Erythroblast (primary cell): ENCODE measurements around the gene SMIM23.
A peak's percentile ranks its signal among the peaks of the same experiment; 100 is the strongest.

Experiments used
- DNase-seq, 2 experiments: peaks; one replicate each; lab custom pipeline; 2025; lab: John Stamatoyannopoulos, UW
- GATA1 ChIP-seq: IDR thresholded peaks from 2 replicates; pipeline ENCODE4 v1.6.1; 2011; ENCODE audit warnings: low read depth, mild to moderate bottlenecking, control low read depth, low read length, moderate library complexity
- POLR2A ChIP-seq: IDR thresholded peaks from 2 replicates; pipeline ENCODE4 v1.6.1; 2011; ENCODE audit warnings: mild to moderate bottlenecking, low read length

Gene SMIM23

GRCh38 chr5:171785517-171785916, at the start of gene SMIM23:
SMIM23 (plus strand) TSS chr5:171785817; CDS start chr5:171785872, 55 bp downstream.
- TF ChIP-seq POLR2A: no peak
- TF ChIP-seq GATA1: no peak
- no peak for DNase-seq

DNA sequence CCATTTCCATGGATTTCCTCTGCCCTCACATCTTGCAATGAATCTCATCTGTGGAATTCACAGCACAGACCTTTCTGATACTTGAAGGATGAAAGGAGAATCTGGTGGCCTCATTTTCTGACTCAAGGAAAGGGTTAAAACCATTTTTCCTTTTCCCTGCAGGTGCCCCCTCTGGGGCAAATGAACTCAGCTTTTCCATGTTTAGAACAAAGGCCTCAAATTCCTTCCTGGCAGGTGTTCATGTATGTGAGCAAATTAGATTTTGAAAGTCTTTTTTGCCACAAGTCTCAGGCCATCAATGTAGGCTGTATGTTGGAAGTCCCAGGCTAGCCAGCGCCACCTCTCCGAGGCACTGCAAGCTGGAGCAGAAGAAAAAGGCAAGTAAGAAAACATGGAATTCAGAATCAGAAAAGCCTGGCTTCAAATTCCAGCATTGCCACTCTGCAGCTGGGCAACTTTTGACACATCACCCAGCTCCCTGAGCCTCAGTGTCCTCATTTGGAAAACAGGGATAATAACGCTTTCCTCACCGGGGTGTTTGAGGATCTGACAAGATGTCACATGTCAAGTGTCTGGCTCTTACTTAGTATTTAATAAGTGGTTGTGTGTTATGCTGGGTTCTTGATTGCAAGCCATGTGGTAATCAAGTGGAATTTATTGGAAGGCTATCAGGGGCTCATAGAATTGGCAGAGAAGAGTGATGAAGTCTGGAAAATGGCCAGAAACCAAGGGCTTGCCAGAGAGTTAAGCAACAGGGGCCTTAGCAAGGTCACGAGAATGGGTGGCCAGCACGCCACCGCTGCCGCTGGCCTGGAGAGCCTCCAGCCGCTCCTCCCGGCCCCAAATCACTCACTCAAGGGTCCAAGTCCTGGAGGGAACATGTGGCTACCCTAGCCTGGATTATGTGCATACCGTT, 48.4 kb upstream of the SMIM23 start:
- no peak for DNase-seq
- TF ChIP-seq GATA1: no peak
- no peak for TF ChIP-seq POLR2A

GRCh38 chr5:171738501-171738900, 47.1 kb upstream of the SMIM23 start:
- DNase-seq: no peak
- no peak for TF ChIP-seq GATA1
- no peak for TF ChIP-seq POLR2A

DNA sequence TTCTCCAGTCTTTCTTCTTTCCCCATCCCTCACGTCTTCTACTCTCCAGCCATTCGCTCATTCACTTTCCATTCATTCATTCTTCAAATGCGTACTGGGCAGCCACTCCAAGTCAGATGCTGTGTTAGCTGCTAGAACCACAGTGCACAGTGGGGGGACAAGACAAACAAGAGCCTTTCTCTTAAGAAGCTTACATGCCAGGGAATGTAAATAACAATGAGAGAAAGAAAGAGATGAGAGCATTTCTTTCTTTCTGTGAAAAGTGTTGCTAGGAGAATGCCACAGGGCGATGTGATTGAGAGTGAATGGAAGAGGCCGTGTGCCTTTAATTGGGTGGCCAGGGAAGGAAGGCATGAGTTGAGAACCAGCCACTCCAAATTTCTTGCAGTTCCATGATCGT, 46.3 kb upstream of the SMIM23 start:
- DNase-seq: no peak
- TF ChIP-seq POLR2A (no peak), GATA1 (no peak)

GRCh38 chr5:171743436-171744076, 42.1 kb upstream of the SMIM23 start:
- DNase-seq: no peak
- TF ChIP-seq POLR2A (no peak), GATA1 (no peak)

DNA sequence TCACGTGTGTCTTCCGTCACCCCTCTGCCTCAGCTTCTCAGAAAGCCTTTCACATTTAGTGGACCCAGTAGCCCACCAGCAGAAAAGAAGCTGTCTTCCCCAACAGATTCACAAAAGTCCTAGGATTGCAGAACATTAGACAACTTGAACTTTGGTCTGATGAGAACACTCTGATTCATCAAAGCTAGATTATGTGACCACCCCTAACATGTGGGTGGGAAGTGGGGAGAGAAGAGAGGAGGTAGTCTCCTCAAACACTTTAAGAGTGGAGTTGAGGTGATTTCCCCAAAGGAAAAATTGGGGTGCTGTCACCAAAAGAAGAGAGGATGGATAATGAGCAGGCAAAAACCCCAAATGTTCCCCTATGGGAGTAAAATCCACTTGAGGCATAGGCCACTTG, 41.4 kb upstream of the SMIM23 start:
- no peak for DNase-seq
- TF ChIP-seq GATA1 (no peak), POLR2A (no peak)

GRCh38 chr5:171744882-171745281, 40.7 kb upstream of the SMIM23 start:
- TF ChIP-seq POLR2A (no peak), GATA1 (no peak)
- no peak for DNase-seq

DNA sequence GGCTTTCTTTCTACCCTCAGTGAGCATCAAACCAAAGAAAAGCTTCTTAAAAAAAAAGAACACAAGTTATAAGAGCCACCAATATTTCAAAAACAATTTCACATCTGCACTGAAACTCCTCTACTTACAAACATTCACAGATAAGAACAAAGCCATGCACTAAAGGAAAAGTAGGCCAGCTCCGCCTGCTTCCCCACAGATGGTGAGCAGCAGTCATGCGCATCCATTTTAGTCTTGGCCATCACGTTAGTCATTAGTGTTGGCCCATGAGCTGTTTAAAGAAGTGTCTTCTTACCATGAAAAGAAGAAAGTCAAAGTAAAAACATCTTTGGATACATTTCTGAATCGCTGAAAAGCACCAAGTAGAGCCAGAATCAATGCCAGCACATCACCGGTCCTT, 40.0 kb upstream of the SMIM23 start:
- TF ChIP-seq POLR2A (no peak), GATA1 (no peak)
- DNase-seq: no peak

- no peak for DNase-seq
- TF ChIP-seq GATA1 (no peak), POLR2A (no peak)
These were observed 38.4 kb upstream of the SMIM23 start for GRCh38 chr5:171747061-171747859.

DNA sequence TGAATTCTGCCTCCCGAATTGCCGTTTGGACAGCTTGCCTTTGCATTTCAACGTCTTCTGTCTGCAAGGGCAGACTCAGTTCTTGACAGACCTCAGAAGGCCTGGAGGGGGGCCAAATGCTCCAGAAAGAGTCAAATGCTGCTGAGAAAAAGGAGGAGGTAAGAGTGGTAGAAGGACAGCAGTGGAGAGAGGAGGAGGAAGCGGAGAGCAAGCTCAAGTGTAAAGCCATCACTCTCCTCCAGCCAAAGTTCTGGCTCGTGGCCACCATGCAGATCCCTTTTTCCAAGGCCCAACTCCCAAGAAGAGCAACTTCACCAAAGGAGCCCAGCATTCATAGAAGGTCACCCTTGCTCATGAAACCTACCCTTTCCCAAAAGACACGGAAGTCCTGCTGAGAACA, 36.9 kb upstream of the SMIM23 start:
- DNase-seq: no peak
- TF ChIP-seq GATA1 (no peak), POLR2A (no peak)

DNA sequence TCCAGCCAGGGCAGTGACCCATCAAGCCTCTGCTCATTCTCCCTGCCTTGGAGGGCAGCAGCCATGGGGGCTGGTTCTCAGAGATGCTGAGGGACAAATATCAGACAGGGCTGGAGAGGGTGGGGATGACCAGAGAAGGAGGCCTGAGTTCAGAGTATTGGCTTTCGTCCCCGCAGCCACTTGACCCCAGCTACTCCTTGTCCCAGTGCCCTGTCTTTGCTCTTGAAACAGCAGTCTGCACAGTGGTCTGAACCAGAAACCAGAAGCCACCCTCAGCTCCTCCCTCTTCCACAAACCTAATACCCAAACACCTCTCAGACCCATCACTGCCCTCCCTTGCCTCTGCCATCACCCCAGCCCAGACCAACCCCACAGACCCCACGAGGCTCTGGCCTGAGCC, 36.3 kb upstream of the SMIM23 start:
- no peak for TF ChIP-seq GATA1
- no peak for TF ChIP-seq POLR2A
- no peak for DNase-seq

DNA sequence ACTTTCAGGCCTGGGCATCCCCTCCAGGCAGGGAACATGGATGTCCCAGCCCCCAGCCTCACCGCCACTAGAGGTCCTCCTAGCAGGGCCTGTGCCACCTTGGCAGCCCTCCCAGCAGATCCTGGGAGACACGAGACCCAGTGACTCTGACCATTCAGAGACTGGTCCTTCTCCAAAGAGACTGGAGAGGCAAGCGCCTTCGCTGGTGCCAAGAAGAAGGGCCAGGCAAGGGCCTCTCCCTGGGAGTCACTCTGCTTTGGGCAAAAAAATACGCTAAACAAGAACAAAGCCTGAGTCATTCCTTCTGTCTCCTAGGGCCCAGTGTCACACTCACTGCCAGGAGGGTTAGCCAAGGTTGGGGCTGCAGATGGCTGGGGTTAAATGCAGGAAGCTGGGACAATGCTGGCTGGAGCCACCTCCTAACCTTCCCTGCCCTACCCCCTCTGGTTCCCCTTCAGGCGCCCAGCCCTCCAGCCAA, 35.3 kb upstream of the SMIM23 start:
- TF ChIP-seq POLR2A: no peak
- no peak for TF ChIP-seq GATA1
- DNase-seq: peak in 1 of 2 experiments; percentile 8

DNA sequence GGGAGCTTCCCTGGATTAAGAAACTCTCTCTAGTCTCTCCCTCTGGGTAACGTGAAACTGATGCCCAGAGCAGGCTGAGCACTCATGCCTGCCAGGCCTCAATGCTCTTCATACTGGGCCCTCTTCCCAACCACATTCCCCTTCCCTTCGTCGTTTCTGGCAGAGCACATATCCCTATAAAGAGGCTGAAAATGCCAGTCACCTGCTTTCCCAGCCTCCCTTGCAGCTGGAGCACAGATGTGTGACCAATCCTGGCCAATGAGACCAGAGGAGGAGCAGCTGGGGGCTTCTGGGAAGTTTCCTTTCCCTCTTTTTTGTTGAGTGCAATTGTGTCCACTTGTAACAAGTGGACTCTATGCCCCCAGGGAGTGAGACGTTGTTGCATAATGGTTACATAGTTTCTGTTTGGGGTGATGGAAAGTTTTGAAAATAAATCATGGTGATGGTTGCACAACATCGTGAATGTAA, 30.2 kb upstream of the SMIM23 start:
- DNase-seq: no peak
- TF ChIP-seq GATA1 (no peak), POLR2A (no peak)
